ENCODE results near the gene DNM3.

Gene DNM3

GRCh38 chr1:172352435-172352834, 511.1 kb downstream of the DNM3 start:
- TF ChIP-seq, protein P1, sequence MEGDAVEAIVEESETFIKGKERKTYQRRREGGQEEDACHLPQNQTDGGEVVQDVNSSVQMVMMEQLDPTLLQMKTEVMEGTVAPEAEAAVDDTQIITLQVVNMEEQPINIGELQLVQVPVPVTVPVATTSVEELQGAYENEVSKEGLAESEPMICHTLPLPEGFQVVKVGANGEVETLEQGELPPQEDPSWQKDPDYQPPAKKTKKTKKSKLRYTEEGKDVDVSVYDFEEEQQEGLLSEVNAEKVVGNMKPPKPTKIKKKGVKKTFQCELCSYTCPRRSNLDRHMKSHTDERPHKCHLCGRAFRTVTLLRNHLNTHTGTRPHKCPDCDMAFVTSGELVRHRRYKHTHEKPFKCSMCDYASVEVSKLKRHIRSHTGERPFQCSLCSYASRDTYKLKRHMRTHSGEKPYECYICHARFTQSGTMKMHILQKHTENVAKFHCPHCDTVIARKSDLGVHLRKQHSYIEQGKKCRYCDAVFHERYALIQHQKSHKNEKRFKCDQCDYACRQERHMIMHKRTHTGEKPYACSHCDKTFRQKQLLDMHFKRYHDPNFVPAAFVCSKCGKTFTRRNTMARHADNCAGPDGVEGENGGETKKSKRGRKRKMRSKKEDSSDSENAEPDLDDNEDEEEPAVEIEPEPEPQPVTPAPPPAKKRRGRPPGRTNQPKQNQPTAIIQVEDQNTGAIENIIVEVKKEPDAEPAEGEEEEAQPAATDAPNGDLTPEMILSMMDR (IDR thresholded peaks at IDR 0.05; ENCODE audit: insufficient read depth, missing control alignments) = no peak
- DNase-seq (ENCODE audit: insufficient read length, low spot score) = no peak
- FAIRE-seq = no peak

DNA sequence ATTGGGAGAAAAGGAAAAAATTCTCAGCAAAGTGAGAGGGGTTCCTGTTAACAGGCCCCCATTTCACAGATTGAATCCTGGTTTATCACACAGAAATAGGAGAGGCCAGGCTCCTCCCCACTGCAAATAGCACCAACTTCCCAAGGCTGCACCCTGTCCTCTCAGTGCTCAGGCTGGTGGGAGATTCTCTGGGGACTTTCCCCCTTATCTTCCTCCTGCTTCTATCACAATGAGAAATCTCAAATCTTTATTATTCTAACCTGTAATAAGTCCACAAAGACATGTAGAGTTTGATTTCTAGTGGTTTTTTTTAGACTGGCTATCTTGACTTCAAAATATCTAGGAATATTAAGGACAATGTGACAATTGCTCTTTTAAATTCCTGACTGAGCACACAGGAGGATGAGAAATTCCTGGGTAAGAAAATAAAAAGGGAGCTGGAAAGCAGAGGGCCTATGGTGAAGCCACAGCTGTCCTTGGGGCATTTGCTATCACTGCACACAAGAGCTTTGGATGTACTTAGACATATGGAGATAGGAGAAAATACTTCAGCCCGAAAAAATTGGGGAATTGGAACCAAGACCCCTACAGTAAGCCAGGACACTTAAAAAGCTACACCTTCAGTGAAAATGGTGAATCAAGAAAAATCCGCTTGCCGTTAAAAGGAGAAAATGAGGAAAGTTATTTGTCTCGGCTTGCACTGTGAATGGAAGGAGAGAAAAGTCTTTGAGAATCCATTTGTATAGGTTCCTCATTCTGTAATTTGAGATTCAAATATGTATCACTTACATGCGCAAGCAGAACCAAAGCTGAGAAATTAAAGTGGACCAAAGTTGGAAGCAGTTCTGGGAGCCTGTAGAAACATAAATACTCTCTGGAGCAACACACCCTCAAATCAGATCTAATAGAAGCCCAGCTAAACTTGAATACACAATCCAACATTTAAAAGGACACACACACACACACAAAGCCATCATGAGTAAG, 513.3 kb downstream of the DNM3 start:
- TF ChIP-seq, protein P1 (IDR thresholded peaks at IDR 0.05; ENCODE audit: insufficient read depth, missing control alignments) = no peak
- FAIRE-seq = no peak
- no peak for DNase-seq (ENCODE audit: insufficient read length, low spot score)

DNA sequence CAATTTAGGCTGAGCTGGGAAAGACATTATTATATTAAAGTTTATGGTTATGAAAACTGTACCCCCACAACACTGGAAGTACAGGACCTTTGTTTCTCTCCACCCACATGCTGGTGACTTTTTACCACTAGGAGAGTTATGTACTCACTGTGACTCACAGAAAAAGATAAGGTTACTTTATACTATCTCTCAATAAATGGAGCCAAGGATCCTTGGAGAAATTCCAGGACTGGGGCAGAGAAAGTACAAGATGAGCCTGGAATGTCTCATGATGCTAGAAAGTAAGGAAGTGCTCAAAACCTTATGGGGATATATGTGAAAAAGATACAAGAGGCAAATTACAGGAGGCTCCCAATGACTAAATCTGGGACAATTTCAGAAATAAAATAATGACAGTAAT, 515.3 kb downstream of the DNM3 start:
- no peak for DNase-seq (ENCODE audit: insufficient read length, low spot score)
- no peak for FAIRE-seq
- TF ChIP-seq, protein P1 (IDR thresholded peaks at IDR 0.05; ENCODE audit: insufficient read depth, missing control alignments) = no peak

GRCh38 chr1:172357753-172358385, 516.6 kb downstream of the DNM3 start:
- FAIRE-seq = no peak
- TF ChIP-seq, protein P1 (IDR thresholded peaks at IDR 0.05; ENCODE audit: insufficient read depth, missing control alignments) = no peak

GRCh38 chr1:172359491-172359999, 518.2 kb downstream of the DNM3 start:
- FAIRE-seq (no peak), DNase-seq (ENCODE audit: insufficient read length, low spot score) (no peak)
- TF ChIP-seq, protein P1 (IDR thresholded peaks at IDR 0.05; ENCODE audit: insufficient read depth, missing control alignments) = no peak

More at GRCh38 chr1:172357753-172358385, 516.6 kb downstream of the DNM3 start:
- DNase-seq (ENCODE audit: insufficient read length, low spot score) = no peak

DNA sequence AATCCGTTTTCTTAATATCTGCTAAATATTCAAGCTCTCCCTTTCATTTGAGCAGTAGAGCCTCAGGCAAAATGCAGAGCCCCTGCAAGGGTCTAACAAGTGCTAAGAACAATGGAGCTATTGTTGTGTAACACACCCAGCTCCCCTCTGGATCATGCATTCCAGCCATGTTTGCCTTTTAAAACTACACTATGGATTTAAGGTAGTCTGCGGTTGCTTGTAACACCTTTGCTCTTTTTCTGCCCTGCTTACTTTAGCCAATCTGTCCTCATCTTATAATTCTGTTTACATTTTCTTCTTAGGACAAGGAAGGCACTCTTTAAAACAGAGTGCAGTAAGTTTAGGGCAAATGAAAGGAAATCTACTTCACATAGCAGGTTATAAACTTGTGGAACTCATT, 519.2 kb downstream of the DNM3 start:
- no peak for DNase-seq (ENCODE audit: insufficient read length, low spot score)

More for the DNA sequence above, 519.2 kb downstream of the DNM3 start:
- TF ChIP-seq, protein P1 (IDR thresholded peaks at IDR 0.05; ENCODE audit: insufficient read depth, missing control alignments) = no peak
- no peak for FAIRE-seq

All from D721Med (cell line).